ENCODE data around the gene ANK3. TPM values are rescaled to one million over a fixed set of nuclear protein-coding genes. Genes with fewer than 3 reads are reported as not detected.

ANK3 gene
- total RNA-seq, 1 experiment from 2014 or later = 69.6 TPM

DNA sequence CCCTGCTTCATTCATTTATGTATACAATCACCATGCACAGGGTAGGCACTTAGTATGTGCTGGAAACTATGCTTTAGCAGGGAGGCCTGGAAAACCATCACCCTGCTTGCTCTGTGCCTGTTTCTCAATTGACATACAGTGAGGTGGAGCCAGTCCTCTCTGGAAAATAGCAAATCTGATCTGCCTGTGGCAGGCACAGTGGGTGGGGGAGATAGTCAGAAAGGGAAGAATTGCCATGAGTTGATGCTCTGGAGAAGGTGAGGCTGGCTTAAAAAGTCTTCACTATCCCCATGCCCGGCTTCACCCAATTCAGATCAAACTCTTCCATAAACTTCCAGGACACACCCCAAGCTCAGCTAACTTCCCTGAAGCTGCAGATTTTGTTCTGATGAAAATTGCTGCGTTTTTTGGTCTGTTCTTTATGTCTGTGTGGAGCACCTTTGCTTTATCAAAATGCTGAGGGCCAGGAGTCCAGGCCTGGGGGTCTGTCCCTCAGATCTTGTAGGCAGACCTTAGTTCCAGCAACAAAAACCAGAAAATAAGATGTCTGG lies 84.8 kb downstream of the ANK3 start (continued):
- TF ChIP-seq ZNF512 (CRISPR knock-in tag; IDR thresholded peaks at IDR 0.05; ENCODE audit: borderline replicate concordance) = no peak
- TF ChIP-seq ZNF281 (CRISPR knock-in tag; IDR thresholded peaks at IDR 0.05) = no peak
- TF ChIP-seq, protein P1, sequence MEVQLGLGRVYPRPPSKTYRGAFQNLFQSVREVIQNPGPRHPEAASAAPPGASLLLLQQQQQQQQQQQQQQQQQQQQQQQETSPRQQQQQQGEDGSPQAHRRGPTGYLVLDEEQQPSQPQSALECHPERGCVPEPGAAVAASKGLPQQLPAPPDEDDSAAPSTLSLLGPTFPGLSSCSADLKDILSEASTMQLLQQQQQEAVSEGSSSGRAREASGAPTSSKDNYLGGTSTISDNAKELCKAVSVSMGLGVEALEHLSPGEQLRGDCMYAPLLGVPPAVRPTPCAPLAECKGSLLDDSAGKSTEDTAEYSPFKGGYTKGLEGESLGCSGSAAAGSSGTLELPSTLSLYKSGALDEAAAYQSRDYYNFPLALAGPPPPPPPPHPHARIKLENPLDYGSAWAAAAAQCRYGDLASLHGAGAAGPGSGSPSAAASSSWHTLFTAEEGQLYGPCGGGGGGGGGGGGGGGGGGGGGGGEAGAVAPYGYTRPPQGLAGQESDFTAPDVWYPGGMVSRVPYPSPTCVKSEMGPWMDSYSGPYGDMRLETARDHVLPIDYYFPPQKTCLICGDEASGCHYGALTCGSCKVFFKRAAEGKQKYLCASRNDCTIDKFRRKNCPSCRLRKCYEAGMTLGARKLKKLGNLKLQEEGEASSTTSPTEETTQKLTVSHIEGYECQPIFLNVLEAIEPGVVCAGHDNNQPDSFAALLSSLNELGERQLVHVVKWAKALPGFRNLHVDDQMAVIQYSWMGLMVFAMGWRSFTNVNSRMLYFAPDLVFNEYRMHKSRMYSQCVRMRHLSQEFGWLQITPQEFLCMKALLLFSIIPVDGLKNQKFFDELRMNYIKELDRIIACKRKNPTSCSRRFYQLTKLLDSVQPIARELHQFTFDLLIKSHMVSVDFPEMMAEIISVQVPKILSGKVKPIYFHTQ (CRISPR knock-in tag; IDR thresholded peaks at IDR 0.05) = no peak
- no peak for TF ChIP-seq CREB1 (CRISPR knock-in tag; IDR thresholded peaks at IDR 0.05)
- no peak for TF ChIP-seq TEAD1 (CRISPR knock-in tag; IDR thresholded peaks at IDR 0.05)

DNA sequence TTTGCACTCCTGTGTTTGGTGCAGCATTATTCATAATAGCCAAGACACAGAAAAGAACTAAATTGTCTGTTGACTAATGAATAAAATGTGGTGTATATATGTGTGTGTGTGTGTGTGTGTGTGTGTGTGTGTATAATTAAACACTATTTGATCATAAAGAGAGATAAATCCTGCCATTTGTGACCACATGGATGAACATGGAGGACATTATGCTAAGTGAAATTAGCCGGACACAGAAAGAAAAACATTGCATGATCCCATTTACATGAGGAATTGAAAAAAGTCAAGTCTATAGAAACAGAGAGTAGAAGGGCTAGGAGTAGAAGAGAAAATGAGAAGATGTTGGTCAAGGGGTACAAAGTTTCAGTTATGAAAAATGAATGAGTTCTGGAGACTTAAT lies 85.9 kb downstream of the ANK3 start:
- CTCF ChIA-PET = no interaction called here
- Mint-ChIP-seq H3K4me1 (peaks cover 17% of the 10 kb centered on the region), H3K9me3 (no peaks in the 10 kb centered on the region), H3K36me3 (no peaks in the 10 kb centered on the region), H3K27ac (no peak overlapping the region), H3K4me3 (no peak overlapping the region), H3K27me3 (ENCODE audit: low read depth) (no peaks in the 10 kb centered on the region)
- TF ChIP-seq ELF4 (CRISPR knock-in tag; IDR thresholded peaks at IDR 0.05; ENCODE audit: low read depth) (no peak), TP53 (CRISPR knock-in tag; IDR thresholded peaks at IDR 0.05) (no peak), ZNF396 (CRISPR knock-in tag; IDR thresholded peaks at IDR 0.05; ENCODE audit: borderline replicate concordance) (no peak), KAT7 (CRISPR knock-in tag; IDR thresholded peaks at IDR 0.05; ENCODE audit: borderline replicate concordance) (no peak)
- TF ChIP-seq, protein P2, sequence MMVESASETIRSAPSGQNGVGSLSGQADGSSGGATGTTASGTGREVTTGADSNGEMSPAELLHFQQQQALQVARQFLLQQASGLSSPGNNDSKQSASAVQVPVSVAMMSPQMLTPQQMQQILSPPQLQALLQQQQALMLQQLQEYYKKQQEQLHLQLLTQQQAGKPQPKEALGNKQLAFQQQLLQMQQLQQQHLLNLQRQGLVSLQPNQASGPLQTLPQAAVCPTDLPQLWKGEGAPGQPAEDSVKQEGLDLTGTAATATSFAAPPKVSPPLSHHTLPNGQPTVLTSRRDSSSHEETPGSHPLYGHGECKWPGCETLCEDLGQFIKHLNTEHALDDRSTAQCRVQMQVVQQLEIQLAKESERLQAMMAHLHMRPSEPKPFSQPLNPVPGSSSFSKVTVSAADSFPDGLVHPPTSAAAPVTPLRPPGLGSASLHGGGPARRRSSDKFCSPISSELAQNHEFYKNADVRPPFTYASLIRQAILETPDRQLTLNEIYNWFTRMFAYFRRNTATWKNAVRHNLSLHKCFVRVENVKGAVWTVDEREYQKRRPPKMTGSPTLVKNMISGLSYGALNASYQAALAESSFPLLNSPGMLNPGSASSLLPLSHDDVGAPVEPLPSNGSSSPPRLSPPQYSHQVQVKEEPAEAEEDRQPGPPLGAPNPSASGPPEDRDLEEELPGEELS (CRISPR knock-in tag; IDR thresholded peaks at IDR 0.05) = no peak
- TF ChIP-seq, protein P3, sequence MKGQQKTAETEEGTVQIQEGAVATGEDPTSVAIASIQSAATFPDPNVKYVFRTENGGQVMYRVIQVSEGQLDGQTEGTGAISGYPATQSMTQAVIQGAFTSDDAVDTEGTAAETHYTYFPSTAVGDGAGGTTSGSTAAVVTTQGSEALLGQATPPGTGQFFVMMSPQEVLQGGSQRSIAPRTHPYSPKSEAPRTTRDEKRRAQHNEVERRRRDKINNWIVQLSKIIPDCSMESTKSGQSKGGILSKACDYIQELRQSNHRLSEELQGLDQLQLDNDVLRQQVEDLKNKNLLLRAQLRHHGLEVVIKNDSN (CRISPR knock-in tag; IDR thresholded peaks at IDR 0.05) = no peak
- TF ChIP-seq, protein P4, sequence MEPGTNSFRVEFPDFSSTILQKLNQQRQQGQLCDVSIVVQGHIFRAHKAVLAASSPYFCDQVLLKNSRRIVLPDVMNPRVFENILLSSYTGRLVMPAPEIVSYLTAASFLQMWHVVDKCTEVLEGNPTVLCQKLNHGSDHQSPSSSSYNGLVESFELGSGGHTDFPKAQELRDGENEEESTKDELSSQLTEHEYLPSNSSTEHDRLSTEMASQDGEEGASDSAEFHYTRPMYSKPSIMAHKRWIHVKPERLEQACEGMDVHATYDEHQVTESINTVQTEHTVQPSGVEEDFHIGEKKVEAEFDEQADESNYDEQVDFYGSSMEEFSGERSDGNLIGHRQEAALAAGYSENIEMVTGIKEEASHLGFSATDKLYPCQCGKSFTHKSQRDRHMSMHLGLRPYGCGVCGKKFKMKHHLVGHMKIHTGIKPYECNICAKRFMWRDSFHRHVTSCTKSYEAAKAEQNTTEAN (CRISPR knock-in tag; IDR thresholded peaks at IDR 0.05) = no peak
- POLR2A ChIA-PET = no interaction called here
- DNase-seq (ENCODE audit: low spot score) (no peak), ATAC-seq (no peak)

Measured in WTC11 (cell line).